GM12892 (cell line): ENCODE measurements around the gene DEPDC4.

Experiments
- POLR2A ChIP-seq: IDR thresholded peaks from 2 replicates; pipeline ENCODE4 v1.6.1; 2011; ENCODE audit warnings: low read depth, low read length, control low read depth
- POLR2AphosphoS5 ChIP-seq: IDR thresholded peaks from 2 replicates; pipeline ENCODE4 v1.6.1; 2011; ENCODE audit warnings: low read depth, low read length, control low read depth
- TAF1 ChIP-seq: IDR thresholded peaks from 2 replicates; pipeline ENCODE4 v1.6.1; 2011; ENCODE audit warnings: low read depth, mild to moderate bottlenecking, control low read depth, low read length, borderline replicate concordance

GRCh38 chr12:100247765-100248164, 19.1 kb downstream of the DEPDC4 start:
- no peak for TF ChIP-seq POLR2A
- no peak for TF ChIP-seq POLR2AphosphoS5
- no peak for TF ChIP-seq TAF1
